ENCODE data around the gene KLF3. TPM values are rescaled to one million over a fixed set of nuclear protein-coding genes. Genes with fewer than 3 reads are reported as not detected.

Gene KLF3
- total and polyA plus RNA-seq, 2 of the 8 experiments (the other 6 are each of a cell fraction or from before 2014, with no cell fraction given): 8.0 to 14.9 TPM

DNA sequence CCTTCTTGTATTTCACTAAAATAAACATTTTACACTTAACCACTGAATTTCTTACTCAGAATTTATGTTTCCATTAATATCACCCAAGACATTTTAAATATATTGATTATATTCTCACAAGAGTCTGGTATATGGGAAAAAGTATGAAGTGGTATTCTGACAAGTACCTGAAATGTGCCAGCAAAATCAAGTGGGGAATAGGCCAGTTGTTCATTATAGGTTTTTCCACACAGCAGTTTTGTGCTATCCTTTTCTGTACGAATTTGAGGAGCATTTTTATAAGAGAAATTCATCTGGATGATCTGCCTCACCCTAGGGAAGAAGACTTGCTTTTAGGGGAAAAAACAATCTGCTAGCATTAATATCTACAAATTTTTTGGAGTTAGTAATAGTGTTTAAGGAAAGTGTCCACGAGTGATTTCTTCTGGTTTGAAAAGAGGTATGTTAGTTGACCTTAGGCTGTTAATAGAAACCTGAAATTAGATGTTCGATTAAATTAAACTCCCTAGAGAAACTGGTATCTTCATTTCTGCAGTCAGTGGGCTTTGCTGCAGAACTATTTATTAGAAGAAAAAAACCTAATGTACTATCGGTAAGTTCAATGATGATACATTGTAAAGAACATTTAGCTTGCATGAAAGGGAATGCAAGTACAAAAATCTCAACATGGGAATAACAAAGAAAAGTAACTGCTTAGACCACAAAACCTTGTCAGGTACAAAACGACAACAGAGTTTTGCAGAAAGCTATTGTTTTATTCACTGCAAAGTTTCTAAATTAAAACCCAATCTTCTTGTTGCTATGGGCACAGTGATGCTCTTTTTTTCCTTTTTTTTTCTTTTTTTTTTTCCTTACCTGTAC lies 1.8 kb downstream of the KLF3 start (continued):
- TF ChIP-seq, protein P1, sequence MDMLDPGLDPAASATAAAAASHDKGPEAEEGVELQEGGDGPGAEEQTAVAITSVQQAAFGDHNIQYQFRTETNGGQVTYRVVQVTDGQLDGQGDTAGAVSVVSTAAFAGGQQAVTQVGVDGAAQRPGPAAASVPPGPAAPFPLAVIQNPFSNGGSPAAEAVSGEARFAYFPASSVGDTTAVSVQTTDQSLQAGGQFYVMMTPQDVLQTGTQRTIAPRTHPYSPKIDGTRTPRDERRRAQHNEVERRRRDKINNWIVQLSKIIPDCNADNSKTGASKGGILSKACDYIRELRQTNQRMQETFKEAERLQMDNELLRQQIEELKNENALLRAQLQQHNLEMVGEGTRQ (IDR thresholded peaks at IDR 0.05; ENCODE audit: low read length): no peak
- TF ChIP-seq, protein P2, sequence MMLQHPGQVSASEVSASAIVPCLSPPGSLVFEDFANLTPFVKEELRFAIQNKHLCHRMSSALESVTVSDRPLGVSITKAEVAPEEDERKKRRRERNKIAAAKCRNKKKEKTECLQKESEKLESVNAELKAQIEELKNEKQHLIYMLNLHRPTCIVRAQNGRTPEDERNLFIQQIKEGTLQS (IDR thresholded peaks at IDR 0.05; ENCODE audit: insufficient read depth, low read depth, low read length): no peak
- TF ChIP-seq RNF2 (IDR thresholded peaks at IDR 0.05; ENCODE audit: borderline replicate concordance, low read depth, low read length, missing control alignments, poor library complexity, severe bottlenecking) (no peak), SP1 (IDR thresholded peaks at IDR 0.05; ENCODE audit: low read depth, low read length) (no peak), FOSL1 (IDR thresholded peaks at IDR 0.05; ENCODE audit: insufficient read depth, low read depth, low read length) (no peak)
